Esophagus muscularis mucosa (tissue), 3 donors: ENCODE data around the gene SFRP2.

Experiments used
- CTCF ChIP-seq, 3 experiments: fragments of 200-600 bp in 2 of 3; fragments of 450-650 bp in 1 of 3; sonication (generic) in 2 of 3; IDR thresholded peaks; one replicate each; pipeline ENCODE4 v1.5.1; 2017 to 2019; ENCODE audit warnings: antibody characterized with exemption in 3 of 3, mild to moderate bottlenecking in 2 of 3, moderate library complexity in 1 of 3
- POLR2AphosphoS5 ChIP-seq, 2 donors: sonication (generic); formaldehyde crosslinking; IDR thresholded peaks; one replicate each; pipeline ENCODE4 v1.6.1; 2017; ENCODE audit warnings: antibody characterized with exemption in 2 of 2

- TF ChIP-seq CTCF (IDR thresholded peaks at IDR 0.05): no peak
- TF ChIP-seq POLR2AphosphoS5 (IDR thresholded peaks at IDR 0.05): no peak
These were observed 7.6 kb downstream of the SFRP2 start for GRCh38 chr4:153781280-153781679.
